SK-N-SH treated with all-trans-retinoic acid at 6 μM for 48 hours (cell line): ENCODE measurements around the gene PIK3R6.

Experiments used
- ATAC-seq: fragments of 200-7000 bp; cut with Tn5 transposase; 3 replicates; pipeline ENCODE4 v1.9.1; 2020; ENCODE audit warnings: mild to moderate bottlenecking, moderate library complexity
- ARNTL ChIP-seq: fragments of 450-650 bp; formaldehyde crosslinking; IDR thresholded peaks from 2 replicates; pipeline ENCODE4 v1.5.0; 2020; ENCODE audit warnings: low read depth, mild to moderate bottlenecking, moderate library complexity, borderline replicate concordance
- CREB5 ChIP-seq: fragments of 250-450 bp; sonication (Bioruptor Pico); IDR thresholded peaks from 2 replicates; pipeline ENCODE4 v1.5.1; 2020; ENCODE audit warnings: low read depth, mild to moderate bottlenecking, moderate library complexity
- CSRNP3 ChIP-seq: fragments of 250-450 bp; sonication (Bioruptor Pico); IDR thresholded peaks from 2 replicates; pipeline ENCODE4 v1.5.1; 2021; ENCODE audit warnings: mild to moderate bottlenecking, moderate library complexity
- ESRRG ChIP-seq: fragments of 250-450 bp; sonication (Bioruptor Pico); IDR thresholded peaks from 2 replicates; pipeline ENCODE4 v1.6.1; 2021; ENCODE audit warnings: mild to moderate bottlenecking
- GLIS3 ChIP-seq: fragments of 250-450 bp; sonication (Bioruptor Pico); IDR thresholded peaks from 2 replicates; pipeline ENCODE4 v1.5.0; 2020; ENCODE audit warnings: mild to moderate bottlenecking, moderate library complexity
- ISL1 ChIP-seq: fragments of 250-450 bp; sonication (Bioruptor Pico); IDR thresholded peaks from 2 replicates; pipeline ENCODE4 v2.1.2; 2022; ENCODE audit warnings: mild to moderate bottlenecking, moderate library complexity
- PATZ1 ChIP-seq: fragments of 250-450 bp; sonication (Bioruptor Pico); IDR thresholded peaks from 2 replicates; pipeline ENCODE4 v1.8.0; 2020; ENCODE audit warnings: mild to moderate bottlenecking, moderate library complexity, borderline replicate concordance
- POU6F1 ChIP-seq: fragments of 250-450 bp; sonication (Bioruptor Pico); IDR thresholded peaks from 2 replicates; pipeline ENCODE4 v1.8.0; 2021; ENCODE audit warnings: low read depth, mild to moderate bottlenecking, moderate library complexity, borderline replicate concordance
- PPARA ChIP-seq: fragments of 250-450 bp; sonication (Bioruptor Pico); IDR thresholded peaks from 2 replicates; pipeline ENCODE4 v1.5.0; 2020; ENCODE audit warnings: mild to moderate bottlenecking, borderline replicate concordance
- RARB ChIP-seq: fragments of 250-450 bp; sonication (Bioruptor Pico); IDR thresholded peaks from 2 replicates; pipeline ENCODE4 v1.8.0; 2021; ENCODE audit warnings: mild to moderate bottlenecking, moderate library complexity
- SNAI2 ChIP-seq: fragments of 250-450 bp; sonication (Bioruptor Pico); IDR thresholded peaks from 2 replicates; pipeline ENCODE4 v1.5.0; 2020; ENCODE audit warnings: mild to moderate bottlenecking, moderate library complexity
- TOX ChIP-seq: fragments of 250-450 bp; sonication (Bioruptor Pico); IDR thresholded peaks from 2 replicates; pipeline ENCODE4 v1.8.0; 2021; ENCODE audit warnings: mild to moderate bottlenecking, moderate library complexity, borderline replicate concordance
- ZC3H10 ChIP-seq: fragments of 250-450 bp; sonication (Bioruptor Pico); IDR thresholded peaks from 2 replicates; pipeline ENCODE4 v1.5.1; 2021; ENCODE audit warnings: mild to moderate bottlenecking, moderate library complexity
- ZFP3 ChIP-seq: fragments of 250-450 bp; sonication (Bioruptor Pico); IDR thresholded peaks from 2 replicates; pipeline ENCODE4 v1.5.0; 2020; ENCODE audit warnings: mild to moderate bottlenecking, moderate library complexity
- ZFP30 ChIP-seq: fragments of 450-650 bp; formaldehyde crosslinking; IDR thresholded peaks from 2 replicates; pipeline ENCODE4 v1.5.0; 2022; ENCODE audit warnings: mild to moderate bottlenecking, moderate library complexity
- ZNF565 ChIP-seq: fragments of 450-650 bp; formaldehyde crosslinking; conservative IDR thresholded peaks from 2 replicates; pipeline ENCODE4 v1.5.0; 2020; ENCODE audit warnings: low read depth, mild to moderate bottlenecking, moderate library complexity
- ZNF70 ChIP-seq: fragments of 450-650 bp; formaldehyde crosslinking; IDR thresholded peaks from 2 replicates; pipeline ENCODE4 v1.5.0; 2020; ENCODE audit warnings: mild to moderate bottlenecking, moderate library complexity
- ZNF8 ChIP-seq: fragments of 450-650 bp; formaldehyde crosslinking; IDR thresholded peaks from 2 replicates; pipeline ENCODE4 v1.5.0; 2020; ENCODE audit warnings: mild to moderate bottlenecking, moderate library complexity

Gene PIK3R6

GRCh38 chr17:8900626-8901585 is 33.4 kb upstream of the PIK3R6 start:
- no peak for ATAC-seq
- TF ChIP-seq ISL1 (CRISPR knock-in tag): no peak
- TF ChIP-seq TOX (CRISPR knock-in tag): no peak
- no peak for TF ChIP-seq PATZ1 (CRISPR knock-in tag)
- TF ChIP-seq ZFP3 (CRISPR knock-in tag): no peak
- no peak for TF ChIP-seq SNAI2 (CRISPR knock-in tag)
- TF ChIP-seq GLIS3: no peak

- ATAC-seq: no peak
- TF ChIP-seq ZNF8 (no peak), SNAI2 (CRISPR knock-in tag) (no peak), PPARA (CRISPR knock-in tag) (no peak), RARB (CRISPR knock-in tag) (no peak), GLIS3 (no peak), ZFP30 (CRISPR knock-in tag) (no peak), CSRNP3 (CRISPR knock-in tag) (no peak), ESRRG (CRISPR knock-in tag) (no peak), ZC3H10 (no peak), ZNF565 (CRISPR knock-in tag) (no peak), ZNF70 (no peak)
- TF ChIP-seq, all 23 proteins: peak for 0
These were observed 32.7 kb upstream of the PIK3R6 start for GRCh38 chr17:8900207-8900606.

GRCh38 chr17:8898636-8899035 is 31.2 kb upstream of the PIK3R6 start:
- ATAC-seq: no peak
- no peak for TF ChIP-seq ZNF565 (CRISPR knock-in tag)
- no peak for TF ChIP-seq ZNF70
- no peak for TF ChIP-seq ZC3H10
- no peak for TF ChIP-seq CREB5 (CRISPR knock-in tag)

- no peak for ATAC-seq
- TF ChIP-seq ZC3H10 (no peak), ARNTL (CRISPR knock-in tag) (no peak), POU6F1 (CRISPR knock-in tag) (no peak), ZNF70 (no peak), TOX (CRISPR knock-in tag) (no peak), SNAI2 (CRISPR knock-in tag) (no peak), CSRNP3 (CRISPR knock-in tag) (no peak), GLIS3 (no peak), RARB (CRISPR knock-in tag) (no peak)
These were observed 30.7 kb upstream of the PIK3R6 start for GRCh38 chr17:8898126-8898525.
